ENCODE data around the gene HLX. TPM values are rescaled to one million over a fixed set of nuclear protein-coding genes. Genes with fewer than 3 reads are reported as not detected.

Gene HLX
- total RNA-seq, 1 donor from 2014 or later = not detected

DNA sequence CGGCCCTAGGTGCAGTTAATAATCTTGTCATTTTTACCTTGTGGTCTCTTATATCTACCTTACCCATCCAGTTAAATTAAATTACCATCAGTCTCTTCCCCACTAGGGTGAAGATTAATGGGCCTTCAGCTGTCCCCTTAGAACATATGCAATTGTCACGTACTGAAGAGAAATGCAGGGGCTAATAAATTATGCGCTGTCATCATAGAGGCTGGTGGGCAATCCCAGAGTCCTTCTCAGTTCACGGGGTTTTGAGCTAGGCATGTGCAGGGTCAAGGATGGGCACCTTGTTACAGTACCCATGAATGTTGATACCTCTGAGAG lies 35.8 kb downstream of the HLX start:
- Histone ChIP-seq H3K4me2 (no peak overlapping the region), H2AFZ (replicated peaks) (no peak overlapping the region), H3K36me3 (no peaks in the 10 kb centered on the region), H3K9me3 (ENCODE audit: low read depth) (no peaks in the 10 kb centered on the region), H3K4me3 (no peak overlapping the region), H3F3A (ENCODE audit: low read depth) (no peaks in the 10 kb centered on the region), H4K20me1 (ENCODE audit: low read depth) (no peaks in the 10 kb centered on the region), H3K9ac (no peak overlapping the region), H3K79me2 (ENCODE audit: low read depth) (no peaks in the 10 kb centered on the region), H3K27ac (no peak overlapping the region), H3K4me1 (peaks cover 11% of the 10 kb centered on the region), H3K27me3 (no peaks in the 10 kb centered on the region)
- peaks cover 3% of the 10 kb centered on the region for H3K27me3 Mint-ChIP-seq (ENCODE audit: insufficient read depth, low read depth)
- H3K9me3 Mint-ChIP-seq = no peaks in the 10 kb centered on the region
- H3K36me3 Mint-ChIP-seq = no peaks in the 10 kb centered on the region
- TF ChIP-seq EZH2 (IDR thresholded peaks at IDR 0.05) (no peak), CTCF (IDR thresholded peaks at IDR 0.05) (no peak), EZH2phosphoT487 (IDR thresholded peaks at IDR 0.05) (no peak)
- no peak overlapping the region for H3K4me3 Mint-ChIP-seq
- DNase-seq (ENCODE audit: low spot score) = no peak
- no peak overlapping the region for H3K27ac Mint-ChIP-seq
- no peaks in the 10 kb centered on the region for H3K4me1 Mint-ChIP-seq

DNA sequence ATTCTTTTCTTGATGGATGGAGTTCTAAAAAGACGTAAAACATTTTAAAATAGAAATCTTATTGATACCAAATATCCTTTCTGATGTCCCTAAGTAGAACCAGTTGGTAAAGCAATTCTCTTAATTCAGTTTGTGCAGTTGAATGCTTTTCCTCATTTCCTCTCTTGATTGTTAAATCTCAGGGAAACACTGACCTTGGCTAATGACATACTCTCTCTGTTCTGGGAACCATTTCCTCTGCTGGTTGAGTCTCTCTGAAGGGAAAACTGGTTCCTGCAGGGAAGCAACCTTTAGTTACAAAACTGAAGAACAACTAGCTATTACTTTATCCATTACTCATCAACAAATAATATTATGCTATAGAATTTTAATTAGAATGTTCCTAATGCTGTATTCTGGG lies 36.7 kb downstream of the HLX start:
- Histone ChIP-seq H3F3A (ENCODE audit: low read depth) (no peaks in the 10 kb centered on the region), H3K4me3 (no peak overlapping the region), H3K27me3 (no peaks in the 10 kb centered on the region), H3K9ac (no peak overlapping the region), H3K79me2 (ENCODE audit: low read depth) (no peaks in the 10 kb centered on the region), H3K4me1 (peaks cover 11% of the 10 kb centered on the region), H3K4me2 (no peak overlapping the region), H4K20me1 (ENCODE audit: low read depth) (no peaks in the 10 kb centered on the region), H3K36me3 (no peaks in the 10 kb centered on the region), H3K27ac (no peak overlapping the region), H2AFZ (replicated peaks) (no peak overlapping the region), H3K9me3 (ENCODE audit: low read depth) (no peaks in the 10 kb centered on the region)
- Mint-ChIP-seq H3K9me3 (no peaks in the 10 kb centered on the region), H3K27me3 (ENCODE audit: insufficient read depth, low read depth) (peaks cover 3% of the 10 kb centered on the region), H3K36me3 (no peaks in the 10 kb centered on the region), H3K4me1 (no peaks in the 10 kb centered on the region), H3K27ac (no peak overlapping the region), H3K4me3 (no peak overlapping the region)
- TF ChIP-seq EZH2 (IDR thresholded peaks at IDR 0.05) (no peak), CTCF (IDR thresholded peaks at IDR 0.05) (no peak), EZH2phosphoT487 (IDR thresholded peaks at IDR 0.05) (no peak)
- DNase-seq (ENCODE audit: low spot score) = no peak

GRCh38 chr1:220917101-220917500 lies 37.9 kb downstream of the HLX start:
- TF ChIP-seq EZH2 (IDR thresholded peaks at IDR 0.05) (no peak), EZH2phosphoT487 (IDR thresholded peaks at IDR 0.05) (no peak)
- no peak overlapping the region for H2AFZ ChIP-seq (replicated peaks)
- no peaks in the 10 kb centered on the region for H3K4me1 Mint-ChIP-seq
- no peaks in the 10 kb centered on the region for H3K9me3 ChIP-seq (ENCODE audit: low read depth)
- no peaks in the 10 kb centered on the region for H3F3A ChIP-seq (ENCODE audit: low read depth)
- H3K27ac ChIP-seq = no peak overlapping the region
- no peak overlapping the region for H3K4me3 Mint-ChIP-seq
- no peak overlapping the region for H3K27ac Mint-ChIP-seq
- no peaks in the 10 kb centered on the region for H3K27me3 ChIP-seq
- no peak overlapping the region for H3K4me3 ChIP-seq
- no peak for DNase-seq (ENCODE audit: low spot score)
- no peaks in the 10 kb centered on the region for H3K36me3 ChIP-seq
- H3K4me2 ChIP-seq = no peak overlapping the region
- no peaks in the 10 kb centered on the region for H3K79me2 ChIP-seq (ENCODE audit: low read depth)
- H3K9me3 Mint-ChIP-seq = no peaks in the 10 kb centered on the region
- H3K4me1 ChIP-seq = peaks cover 17% of the 10 kb centered on the region
- H4K20me1 ChIP-seq (ENCODE audit: low read depth) = no peaks in the 10 kb centered on the region
- H3K27me3 Mint-ChIP-seq (ENCODE audit: insufficient read depth, low read depth) = peaks cover 3% of the 10 kb centered on the region
- H3K36me3 Mint-ChIP-seq = no peaks in the 10 kb centered on the region
- H3K9ac ChIP-seq = no peak overlapping the region

DNA sequence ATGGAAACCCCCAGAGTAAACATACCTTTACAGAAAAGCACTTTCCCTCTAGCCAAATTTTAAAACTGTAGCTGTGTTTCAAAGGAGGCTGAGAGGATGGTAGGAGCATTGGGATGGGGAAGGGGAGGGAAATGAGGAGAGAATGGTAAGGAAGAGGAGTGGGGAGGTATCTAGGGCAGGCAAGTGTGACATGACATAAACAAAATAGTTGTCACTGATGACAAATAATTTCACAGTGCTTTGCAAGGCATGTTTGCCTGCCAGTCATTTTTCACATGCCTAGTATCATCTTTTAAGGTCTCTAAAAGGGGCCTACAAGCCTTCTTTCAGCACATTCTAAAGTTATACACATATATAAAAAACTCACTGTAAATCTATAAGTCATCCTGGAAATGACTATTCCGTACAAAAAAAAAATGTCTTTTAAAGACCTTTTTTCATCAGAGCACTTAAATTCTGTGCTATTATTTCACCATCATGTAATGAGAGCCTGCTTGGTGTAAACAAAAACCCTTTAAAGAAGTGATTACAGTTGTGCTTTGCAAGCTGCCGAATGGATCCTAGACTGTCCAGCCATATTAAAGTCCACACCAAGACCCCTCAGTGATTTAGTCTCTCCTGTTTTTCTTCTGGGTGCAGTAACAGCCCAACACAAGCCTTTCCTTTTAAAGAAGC lies 38.4 kb downstream of the HLX start:
- TF ChIP-seq EZH2phosphoT487 (IDR thresholded peaks at IDR 0.05) (no peak), CTCF (IDR thresholded peaks at IDR 0.05) (no peak), EZH2 (IDR thresholded peaks at IDR 0.05) (no peak)
- peaks cover 3% of the 10 kb centered on the region for H3K27me3 Mint-ChIP-seq (ENCODE audit: insufficient read depth, low read depth)

More for the DNA sequence above, 38.4 kb downstream of the HLX start:
- H3K9me3 Mint-ChIP-seq = no peaks in the 10 kb centered on the region
- no peak overlapping the region for H3K9ac ChIP-seq
- no peak overlapping the region for H3K4me3 ChIP-seq
- no peak overlapping the region for H2AFZ ChIP-seq (replicated peaks)
- no peaks in the 10 kb centered on the region for H3K4me1 Mint-ChIP-seq
- no peak for DNase-seq (ENCODE audit: low spot score)
- H3K36me3 ChIP-seq = no peaks in the 10 kb centered on the region
- no peaks in the 10 kb centered on the region for H3K79me2 ChIP-seq (ENCODE audit: low read depth)
- no peaks in the 10 kb centered on the region for H3K36me3 Mint-ChIP-seq
- H4K20me1 ChIP-seq (ENCODE audit: low read depth) = no peaks in the 10 kb centered on the region
- H3F3A ChIP-seq (ENCODE audit: low read depth) = no peaks in the 10 kb centered on the region
- H3K4me1 ChIP-seq = peaks cover 20% of the 10 kb centered on the region
- no peak overlapping the region for H3K27ac Mint-ChIP-seq
- H3K27me3 ChIP-seq = no peaks in the 10 kb centered on the region
- no peaks in the 10 kb centered on the region for H3K9me3 ChIP-seq (ENCODE audit: low read depth)
- no peak overlapping the region for H3K4me3 Mint-ChIP-seq
- H3K4me2 ChIP-seq = no peak overlapping the region
- H3K27ac ChIP-seq = no peak overlapping the region

All from neural progenitor cell (in vitro differentiated cells).